Measurements from ENCODE around the gene MRPS12.
A peak's percentile ranks its signal among the peaks of the same experiment; 100 is the strongest.

- peak in 1 of 4 experiments; percentile 9 for TF ChIP-seq CTCF (IDR thresholded peaks at IDR 0.05)
- peak in 1 of 2 donors; percentile 40 for TF ChIP-seq POLR2A (IDR thresholded peaks at IDR 0.05)
Observed at GRCh38 chr19:38975214-38975860, 44.6 kb downstream of the MRPS12 start, which contains the start of gene FBXO17.
